HPDE6-E6E7 (cell line): ENCODE measurements around the gene NECAB2.

ENCODE experiments used
- DNase-seq: peaks from one replicate; pipeline ENCODE4 v3.0.0; 2011; ENCODE audit warnings: missing footprints; ENCODE audit errors: extremely low spot score

The NECAB2 gene

DNA sequence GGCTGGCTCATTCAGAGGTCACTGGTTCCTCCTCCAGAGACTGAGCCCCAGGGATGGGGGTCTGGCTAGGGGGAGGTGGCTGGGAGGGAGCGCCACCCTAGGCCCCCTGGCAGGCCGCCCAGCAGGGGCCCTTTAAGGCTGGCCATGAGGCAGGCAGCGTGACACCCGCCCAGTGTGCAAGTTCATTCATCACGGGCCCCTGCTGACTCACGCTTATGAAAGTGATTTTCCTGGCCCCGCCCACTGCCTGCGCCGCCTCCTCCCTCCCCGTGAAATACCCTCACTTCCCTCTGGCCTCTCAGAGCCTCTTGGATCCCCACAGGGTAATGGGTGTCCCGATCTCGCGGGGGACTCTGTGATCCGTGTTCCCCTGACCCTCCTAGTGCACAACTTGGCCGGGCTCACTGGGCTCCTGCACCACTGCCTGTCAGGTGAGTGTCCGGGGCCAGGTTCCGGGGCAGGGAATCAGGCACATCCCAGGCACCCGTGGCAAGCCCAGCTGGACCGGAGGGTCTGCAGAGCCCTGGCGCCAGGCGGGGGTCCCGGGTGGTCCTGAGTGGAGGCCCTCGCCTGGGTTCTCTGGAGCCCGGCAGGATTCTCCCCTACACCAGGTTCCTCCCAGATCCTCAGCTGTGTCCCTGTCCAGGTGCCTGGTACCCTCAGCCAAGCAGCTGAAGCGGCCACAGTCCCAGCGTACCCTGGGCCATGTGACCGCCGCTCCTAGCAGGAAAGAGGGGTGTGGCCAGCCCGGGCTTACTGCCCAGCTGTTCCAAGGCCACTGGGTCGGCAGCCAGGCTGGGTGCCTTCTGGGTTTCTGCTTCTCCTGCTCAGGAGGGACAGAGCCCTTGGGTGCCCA, 14.9 kb upstream of the NECAB2 start, which contains the start of gene OSGIN1:
Gene OSGIN1 (plus strand): TSS at position 301 of the 856 bp plus-strand sequence. CDS start 4,432 bp downstream, outside the sequence.
- peak; percentile 96 for DNase-seq

GRCh38 chr16:83953796-83954576, 14.1 kb upstream of the NECAB2 start:
- peak; percentile 76 for DNase-seq

GRCh38 chr16:83954577-83955016, 13.4 kb upstream of the NECAB2 start:
- peak; percentile 47 for DNase-seq

DNA sequence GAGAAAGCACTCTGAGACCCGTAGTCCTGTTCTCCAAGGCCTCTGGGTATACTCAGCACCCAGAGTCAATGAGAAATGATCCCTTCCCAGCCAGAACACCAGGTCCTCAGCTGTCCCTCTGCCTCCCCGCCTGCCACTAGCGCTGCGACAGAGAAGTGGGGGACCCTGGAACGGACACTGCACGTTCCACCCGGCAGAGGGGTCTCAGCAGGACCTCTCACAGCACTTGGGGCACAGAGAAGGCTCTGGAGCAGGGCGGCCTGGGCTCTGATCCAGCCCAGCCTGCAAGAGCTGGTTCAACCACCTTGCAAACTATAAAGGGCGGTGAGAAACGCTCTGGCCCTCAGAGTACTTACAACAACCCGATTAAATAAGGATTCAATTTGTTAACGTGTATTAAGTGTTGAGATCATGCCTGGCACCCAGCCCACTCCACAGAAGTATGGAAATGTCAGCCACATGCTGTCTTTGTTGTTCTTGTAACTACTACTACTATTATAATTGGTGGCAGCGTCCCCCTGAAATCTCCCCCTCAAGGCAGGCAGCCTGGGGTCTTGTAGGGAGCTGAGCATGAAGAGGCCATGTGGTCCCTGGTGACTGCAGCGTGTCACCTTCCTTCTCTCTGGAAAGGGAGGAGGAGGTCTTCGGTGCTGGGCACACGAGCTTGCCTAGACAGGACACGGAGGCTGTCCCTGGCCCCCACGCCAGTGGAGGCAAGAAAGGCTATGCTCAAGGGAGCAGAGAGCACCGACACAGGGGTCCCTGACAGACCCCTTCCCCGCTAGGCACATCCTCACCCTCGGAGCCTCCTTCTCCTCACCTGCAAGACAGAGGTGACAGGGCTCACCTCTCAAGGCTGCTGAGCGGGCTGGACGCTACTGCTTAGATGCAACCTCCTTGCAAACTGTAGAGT, 12.6 kb upstream of the NECAB2 start:
- DNase-seq: no peak

- peak; percentile 64 for DNase-seq
Measured at GRCh38 chr16:83956336-83957289, 11.4 kb upstream of the NECAB2 start.

DNA sequence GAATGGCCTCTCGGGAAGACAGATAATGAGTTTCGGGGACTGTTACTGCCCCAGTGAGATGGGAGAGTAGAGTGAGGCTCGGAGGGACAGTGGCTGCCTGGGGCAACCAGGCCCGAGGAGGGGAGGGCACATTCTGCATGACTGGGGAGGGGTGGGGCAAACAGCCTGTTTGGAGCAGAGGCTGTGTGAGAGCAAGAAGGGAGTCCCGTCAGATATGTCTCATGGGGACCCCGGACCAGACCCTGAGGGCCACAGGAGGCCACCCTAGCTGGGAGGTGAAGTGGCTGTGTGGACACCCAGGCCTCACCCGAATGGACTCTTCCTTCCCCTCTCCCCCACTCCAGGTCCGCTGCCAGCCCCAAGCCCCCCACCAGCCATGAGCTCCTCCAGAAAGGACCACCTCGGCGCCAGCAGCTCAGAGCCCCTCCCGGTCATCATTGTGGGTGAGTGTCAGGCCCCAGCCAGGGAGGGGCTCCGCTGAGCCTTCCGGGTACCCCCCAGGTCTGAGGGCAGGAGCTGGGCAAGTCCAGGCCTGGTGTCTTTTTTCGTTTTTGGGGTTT, 10.7 kb upstream of the NECAB2 start:
- DNase-seq: no peak

GRCh38 chr16:83958137-83958845, 9.8 kb upstream of the NECAB2 start:
- DNase-seq: no peak

DNA sequence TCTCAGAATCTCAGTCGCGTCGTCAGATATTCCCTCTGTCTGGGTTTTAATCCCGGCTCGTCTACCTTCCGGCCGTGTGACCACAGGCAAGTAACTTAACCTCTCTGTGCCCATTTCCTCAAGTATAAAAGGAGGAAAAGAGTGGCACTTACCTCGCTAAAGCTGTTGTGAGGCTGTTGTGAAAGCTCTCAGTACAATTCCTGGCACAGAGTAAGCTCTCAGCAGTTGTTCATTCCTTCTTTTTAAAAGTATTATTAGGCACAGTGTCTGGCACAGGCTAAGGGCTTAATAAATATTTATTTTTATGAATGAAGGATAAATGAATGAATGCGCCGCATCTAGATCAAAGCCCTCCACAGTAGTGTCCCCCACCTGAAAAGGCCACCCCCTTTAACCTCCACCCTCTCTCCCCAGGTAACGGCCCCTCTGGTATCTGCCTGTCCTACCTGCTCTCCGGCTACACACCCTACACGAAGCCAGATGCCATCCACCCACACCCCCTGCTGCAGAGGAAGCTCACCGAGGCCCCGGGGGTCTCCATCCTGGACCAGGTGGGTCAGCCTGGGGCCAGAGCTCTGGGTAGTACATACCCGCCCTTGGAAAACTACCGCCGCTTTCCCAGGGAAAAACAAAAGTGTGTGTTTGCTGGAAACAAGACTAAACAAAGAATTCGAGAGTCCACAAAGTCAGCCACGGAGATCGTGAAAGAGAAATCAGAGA, 9.0 kb upstream of the NECAB2 start:
- DNase-seq: no peak

- DNase-seq: no peak
Measured at GRCh38 chr16:83959656-83960434, 8.2 kb upstream of the NECAB2 start.

DNA sequence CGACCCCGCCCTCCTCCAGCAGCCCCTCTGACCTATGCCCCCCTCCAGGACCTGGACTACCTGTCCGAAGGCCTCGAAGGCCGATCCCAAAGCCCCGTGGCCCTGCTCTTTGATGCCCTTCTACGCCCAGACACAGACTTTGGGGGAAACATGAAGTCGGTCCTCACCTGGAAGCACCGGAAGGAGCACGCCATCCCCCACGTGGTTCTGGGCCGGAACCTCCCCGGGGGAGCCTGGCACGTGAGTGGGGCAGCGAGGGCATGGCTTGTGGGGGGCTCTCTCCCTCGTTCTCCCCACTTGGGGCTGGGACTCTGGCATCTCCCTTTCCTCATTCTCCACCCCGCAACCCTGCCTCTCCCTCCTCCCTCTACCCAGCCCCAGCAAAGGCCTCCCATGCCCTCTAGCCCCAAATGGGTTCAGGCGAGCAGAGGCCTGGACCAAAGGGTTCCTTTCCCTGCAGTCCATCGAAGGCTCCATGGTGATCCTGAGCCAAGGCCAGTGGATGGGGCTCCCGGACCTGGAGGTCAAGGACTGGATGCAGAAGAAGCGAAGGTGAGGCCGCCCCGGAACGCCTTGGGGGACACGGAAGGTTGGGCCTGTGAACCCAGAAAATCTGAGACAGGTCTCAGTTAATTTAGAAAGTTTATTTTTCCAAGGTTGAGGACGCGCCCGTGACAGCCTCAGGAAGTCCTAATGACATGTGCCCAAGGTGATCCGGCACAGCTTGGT, 7.4 kb upstream of the NECAB2 start:
- no peak for DNase-seq

GRCh38 chr16:83961591-83961990, 6.5 kb upstream of the NECAB2 start:
- no peak for DNase-seq

DNA sequence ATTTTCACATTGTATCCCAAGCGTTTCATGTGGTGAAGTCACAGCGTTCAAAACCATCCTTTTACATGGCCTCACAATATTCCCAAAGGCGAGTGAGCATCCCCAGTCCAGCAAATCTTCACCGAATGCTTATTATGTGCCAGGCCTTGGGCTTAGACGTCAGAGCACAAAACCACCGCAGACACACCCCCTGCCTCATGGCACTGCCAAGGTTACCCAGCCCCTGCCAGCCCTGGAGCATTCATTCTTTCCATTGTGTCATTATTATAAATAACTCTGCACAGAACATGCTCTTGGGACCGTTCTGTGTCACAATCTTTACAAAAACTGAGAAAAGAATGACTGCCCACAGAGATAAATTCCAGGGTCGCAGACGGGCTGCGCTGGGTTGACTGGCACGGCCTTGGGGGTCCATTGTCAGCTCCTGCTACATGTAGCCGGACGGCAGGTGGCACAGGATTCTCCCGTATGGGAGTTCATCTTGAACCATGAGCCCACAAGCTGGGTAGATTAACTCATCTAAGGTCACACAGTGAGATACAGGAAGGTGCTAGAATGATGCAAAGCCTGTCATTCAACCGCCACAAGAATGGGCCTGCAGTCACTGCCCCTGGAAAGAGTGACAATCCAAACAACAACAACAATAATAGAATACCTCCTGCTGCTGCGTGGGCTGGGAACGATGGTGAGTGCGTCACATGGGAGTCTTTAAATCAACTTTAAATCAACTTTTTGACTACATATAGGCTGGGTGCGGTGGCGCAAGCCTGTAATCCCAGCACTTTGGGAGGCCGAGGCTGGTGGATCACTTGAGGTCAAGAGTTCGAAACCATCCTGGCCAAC, 4.5 kb upstream of the NECAB2 start:
- DNase-seq: no peak

- no peak for DNase-seq
Measured at GRCh38 chr16:83964684-83965443, 3.2 kb upstream of the NECAB2 start.

- no peak for DNase-seq
Measured at GRCh38 chr16:83965444-83966152, 2.4 kb upstream of the NECAB2 start.

GRCh38 chr16:83966153-83966696, 1.8 kb upstream of the NECAB2 start:
- DNase-seq: no peak
